ENCODE data around the gene EHD1.
A peak's percentile ranks its signal among the peaks of the same experiment; 100 is the strongest.

Gene EHD1

GRCh38 chr11:64896448-64897022 lies 18.1 kb upstream of the EHD1 start:
- DNase-seq (ENCODE audit: low read depth) = no peak
- no peak for TF ChIP-seq CTCF (IDR thresholded peaks at IDR 0.05; ENCODE audit: control insufficient read depth, extremely low read depth, insufficient read depth)
- no peak overlapping the region for H3K4me3 ChIP-seq (ENCODE audit: low read depth, low read length)

- TF ChIP-seq CTCF (IDR thresholded peaks at IDR 0.05; ENCODE audit: control insufficient read depth, extremely low read depth, insufficient read depth) = no peak
- H3K4me3 ChIP-seq (ENCODE audit: low read depth, low read length) = no peak overlapping the region
- no peak for DNase-seq (ENCODE audit: low read depth)
Measured at GRCh38 chr11:64894812-64895452, 16.5 kb upstream of the EHD1 start.

GRCh38 chr11:64894070-64894811 lies 15.8 kb upstream of the EHD1 start:
- DNase-seq (ENCODE audit: low read depth) = no peak
- H3K4me3 ChIP-seq (ENCODE audit: low read depth, low read length) = no peak overlapping the region
- peak; percentile 93 for TF ChIP-seq CTCF (IDR thresholded peaks at IDR 0.05; ENCODE audit: control insufficient read depth, extremely low read depth, insufficient read depth)

GRCh38 chr11:64893194-64894069 lies 15.0 kb upstream of the EHD1 start:
- DNase-seq (ENCODE audit: low read depth) = no peak
- no peak overlapping the region for H3K4me3 ChIP-seq (ENCODE audit: low read depth, low read length)
- TF ChIP-seq CTCF (IDR thresholded peaks at IDR 0.05; ENCODE audit: control insufficient read depth, extremely low read depth, insufficient read depth) = no peak

- no peak overlapping the region for H3K4me3 ChIP-seq (ENCODE audit: low read depth, low read length)
- TF ChIP-seq CTCF (IDR thresholded peaks at IDR 0.05; ENCODE audit: control insufficient read depth, extremely low read depth, insufficient read depth) = no peak
- no peak for DNase-seq (ENCODE audit: low read depth)
Measured at GRCh38 chr11:64892838-64893193, 14.4 kb upstream of the EHD1 start.

GRCh38 chr11:64892411-64892831 lies 14.0 kb upstream of the EHD1 start:
- no peak overlapping the region for H3K4me3 ChIP-seq (ENCODE audit: low read depth, low read length)
- DNase-seq (ENCODE audit: low read depth) = no peak
- no peak for TF ChIP-seq CTCF (IDR thresholded peaks at IDR 0.05; ENCODE audit: control insufficient read depth, extremely low read depth, insufficient read depth)

All from LNCaP clone FGC (cell line).